HG03280 (cell line): ENCODE data around the gene MMP15.
"Not testable (repeated sequence)": the region's sequence is repeated elsewhere in the genome, so short reads cannot be mapped to it uniquely, and the experiment has no call there.

Experiments used
- ATAC-seq: cut with Tn5 transposase; IDR thresholded peaks from one replicate; pipeline ENCODE4 v1.9.1; 2021; ENCODE audit warnings: mild to moderate bottlenecking, moderate library complexity; ENCODE audit not compliant: unreplicated experiment

The MMP15 gene

GRCh38 chr16:58025351-58026138 lies at the start of gene MMP15:
TSS of gene MMP15 (plus strand) at chr16:58025754. CDS start at chr16:58026351, 597 bp downstream.
- no peak for ATAC-seq

GRCh38 chr16:57976331-57976796 lies 49.2 kb upstream of the MMP15 start:
- no peak for ATAC-seq

- no peak for ATAC-seq
Observed at GRCh38 chr16:57977418-57978069, 48.0 kb upstream of the MMP15 start.

- ATAC-seq: not testable (repeated sequence)
Observed at GRCh38 chr16:57978070-57978465, 47.5 kb upstream of the MMP15 start.

GRCh38 chr16:57979006-57979585 lies 46.5 kb upstream of the MMP15 start:
- no peak for ATAC-seq

GRCh38 chr16:57981636-57982035 lies 43.9 kb upstream of the MMP15 start:
- ATAC-seq: no peak

- ATAC-seq: no peak
Observed at GRCh38 chr16:57982385-57982784, 43.2 kb upstream of the MMP15 start.

- peak; percentile 63 for ATAC-seq
Observed at GRCh38 chr16:57984443-57985203, 40.9 kb upstream of the MMP15 start.

GRCh38 chr16:57985204-57986181 lies 40.1 kb upstream of the MMP15 start:
- no peak for ATAC-seq

- ATAC-seq: no peak
Observed at GRCh38 chr16:57986196-57986595, 39.4 kb upstream of the MMP15 start.

- ATAC-seq: no peak
Observed at GRCh38 chr16:57987441-57988177, 37.9 kb upstream of the MMP15 start.

GRCh38 chr16:57988929-57989328 lies 36.6 kb upstream of the MMP15 start:
- no peak for ATAC-seq

GRCh38 chr16:57991551-57992059 lies 33.9 kb upstream of the MMP15 start:
- ATAC-seq: no peak

- ATAC-seq: no peak
Observed at GRCh38 chr16:57992084-57992483, 33.5 kb upstream of the MMP15 start.

- ATAC-seq: no peak
Observed at GRCh38 chr16:57993438-57993837, 32.1 kb upstream of the MMP15 start.

- no peak for ATAC-seq
Observed at GRCh38 chr16:57993897-57994296, 31.7 kb upstream of the MMP15 start.

- ATAC-seq: no peak
Observed at GRCh38 chr16:57994361-57994760, 31.2 kb upstream of the MMP15 start.

- ATAC-seq: peak; percentile 67
Observed at GRCh38 chr16:57994778-57995177, 30.8 kb upstream of the MMP15 start.
